Endometrial microvascular endothelial cells (primary cell): ENCODE measurements around the gene PTF1A. TPM values are rescaled to one million over a fixed set of nuclear protein-coding genes. Genes with fewer than 3 reads are reported as not detected.

Experiments
- in situ Hi-C: cut with HindIII; loops from 2 replicates; pipeline ENCODE4 v1.10.0; 2017; ENCODE audit warnings: low sequenced_read_pairs, low pct_unique_long_range_greater_than_20kb; ENCODE audit errors: inconsistent ontology term
- total RNA-seq: library from RNA; depleted of rRNA; stranded (reverse); fragments of >200 nt; gene quantifications from one replicate; pipeline ENCODE4 v1.2.3, GENCODE V29; 2015; ENCODE audit errors: inconsistent ontology term

Gene PTF1A
- not detected for total RNA-seq

- in situ Hi-C loops = no loop called here
These were observed at the start of gene PTF1A for GRCh38 chr10:23191764-23192711. Gene PTF1A (plus strand): TSS chr10:23192312. CDS start chr10:23192531, 219 bp downstream.

GRCh38 chr10:23146258-23146657, 45.9 kb upstream of the PTF1A start:
- in situ Hi-C loops = no loop called here

- in situ Hi-C loops = no loop called here
These were observed 45.1 kb upstream of the PTF1A start for GRCh38 chr10:23147035-23147434.

GRCh38 chr10:23148214-23148613, 43.9 kb upstream of the PTF1A start:
- in situ Hi-C loops = no loop called here

GRCh38 chr10:23150091-23150490, 42.0 kb upstream of the PTF1A start:
- in situ Hi-C loops = no loop called here

- in situ Hi-C loops = no loop called here
These were observed 41.5 kb upstream of the PTF1A start for GRCh38 chr10:23150610-23151009.

GRCh38 chr10:23151071-23151470, 41.0 kb upstream of the PTF1A start:
- in situ Hi-C loops = no loop called here

- in situ Hi-C loops = no loop called here
These were observed 36.9 kb upstream of the PTF1A start for GRCh38 chr10:23155169-23155568.

- in situ Hi-C loops = no loop called here
These were observed 35.5 kb upstream of the PTF1A start for GRCh38 chr10:23156447-23157150.

GRCh38 chr10:23157239-23157681, 34.9 kb upstream of the PTF1A start:
- in situ Hi-C loops = no loop called here

- in situ Hi-C loops = no loop called here
These were observed 34.3 kb upstream of the PTF1A start for GRCh38 chr10:23157691-23158369.

- in situ Hi-C loops = no loop called here
These were observed 33.7 kb upstream of the PTF1A start for GRCh38 chr10:23158370-23158769.

- in situ Hi-C loops = no loop called here
These were observed 20.8 kb upstream of the PTF1A start for GRCh38 chr10:23171232-23171876.

GRCh38 chr10:23172429-23173213, 19.5 kb upstream of the PTF1A start:
- in situ Hi-C loops = no loop called here

GRCh38 chr10:23173214-23174073, 18.7 kb upstream of the PTF1A start:
- in situ Hi-C loops = no loop called here

GRCh38 chr10:23174074-23174976, 17.8 kb upstream of the PTF1A start:
- in situ Hi-C loops = no loop called here
